HEK293T (cell line): ENCODE data around the gene TMEM203.

Experiments
- BHLHE40 ChIP-seq: fragments of 450-650 bp; IDR thresholded peaks from 2 replicates; pipeline ENCODE4 v1.6.1; 2016; ENCODE audit warnings: mild to moderate bottlenecking, moderate library complexity, borderline replicate concordance
- ELF4 ChIP-seq: fragments of 450-650 bp; IDR thresholded peaks from 2 replicates; pipeline ENCODE4 v1.6.1; 2017; ENCODE audit warnings: antibody characterized with exemption
- SUZ12 ChIP-seq: fragments of 450-650 bp; IDR thresholded peaks from 2 replicates; pipeline ENCODE4 v1.6.1; 2016; ENCODE audit warnings: mild to moderate bottlenecking
- TARDBP ChIP-seq: fragments of 450-650 bp; IDR thresholded peaks from 2 replicates; pipeline ENCODE4 v1.6.1; 2016
- ZNF384 ChIP-seq: fragments of 450-650 bp; IDR thresholded peaks from 2 replicates; pipeline ENCODE4 v1.6.1; 2016

DNA sequence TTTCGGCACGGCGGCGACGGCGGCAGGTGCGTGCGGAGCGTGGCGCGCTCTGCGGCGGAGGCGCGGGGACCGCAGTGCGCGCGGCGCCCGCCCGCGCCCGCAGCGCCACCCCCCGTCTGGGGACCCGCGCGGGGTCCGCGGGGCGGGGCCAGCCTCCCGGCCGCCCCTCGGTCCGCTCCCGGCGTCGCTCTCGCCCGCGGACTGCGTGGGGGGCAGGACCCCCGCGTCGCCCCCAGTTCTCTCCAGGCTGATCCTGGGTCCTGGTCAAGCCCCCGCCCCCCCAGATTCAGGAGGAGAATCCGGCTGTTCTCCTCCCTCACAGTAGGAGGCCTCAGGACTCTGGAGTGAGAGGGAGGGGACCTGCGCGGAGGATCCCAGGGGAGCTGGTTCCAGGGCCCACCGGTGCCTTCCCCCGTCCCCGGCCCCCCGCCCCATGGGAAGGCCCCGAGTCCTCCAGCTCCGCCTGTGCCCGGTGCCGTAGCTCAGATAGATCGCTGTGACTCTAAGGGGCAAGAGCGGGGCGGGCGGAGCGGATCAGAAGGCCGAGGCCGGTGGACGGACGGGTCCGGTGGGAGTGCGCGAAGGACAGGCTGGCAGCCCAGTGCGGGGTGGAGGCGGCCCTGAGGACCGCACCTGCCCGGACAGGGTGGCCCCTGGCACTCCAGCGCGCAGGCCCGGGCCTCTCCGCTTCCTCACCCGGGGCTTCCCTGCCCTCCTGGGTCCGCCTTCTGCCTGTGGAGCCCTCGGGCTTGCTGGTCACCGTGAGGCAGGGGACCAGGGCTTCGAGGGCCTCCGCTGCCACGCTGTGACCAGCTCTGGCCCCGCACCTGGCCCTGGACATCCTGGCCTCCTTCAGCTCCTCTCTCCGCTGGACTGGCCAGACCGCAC lies 17.0 kb upstream of the TMEM203 start, which contains the start of gene RNF208:
- TF ChIP-seq SUZ12: no peak
- no peak for TF ChIP-seq ELF4
- no peak for TF ChIP-seq BHLHE40
- no peak for TF ChIP-seq ZNF384
- TF ChIP-seq TARDBP: no peak
